ENCODE results near the gene PET100.

The PET100 gene, protein sequence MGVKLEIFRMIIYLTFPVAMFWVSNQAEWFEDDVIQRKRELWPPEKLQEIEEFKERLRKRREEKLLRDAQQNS

DNA sequence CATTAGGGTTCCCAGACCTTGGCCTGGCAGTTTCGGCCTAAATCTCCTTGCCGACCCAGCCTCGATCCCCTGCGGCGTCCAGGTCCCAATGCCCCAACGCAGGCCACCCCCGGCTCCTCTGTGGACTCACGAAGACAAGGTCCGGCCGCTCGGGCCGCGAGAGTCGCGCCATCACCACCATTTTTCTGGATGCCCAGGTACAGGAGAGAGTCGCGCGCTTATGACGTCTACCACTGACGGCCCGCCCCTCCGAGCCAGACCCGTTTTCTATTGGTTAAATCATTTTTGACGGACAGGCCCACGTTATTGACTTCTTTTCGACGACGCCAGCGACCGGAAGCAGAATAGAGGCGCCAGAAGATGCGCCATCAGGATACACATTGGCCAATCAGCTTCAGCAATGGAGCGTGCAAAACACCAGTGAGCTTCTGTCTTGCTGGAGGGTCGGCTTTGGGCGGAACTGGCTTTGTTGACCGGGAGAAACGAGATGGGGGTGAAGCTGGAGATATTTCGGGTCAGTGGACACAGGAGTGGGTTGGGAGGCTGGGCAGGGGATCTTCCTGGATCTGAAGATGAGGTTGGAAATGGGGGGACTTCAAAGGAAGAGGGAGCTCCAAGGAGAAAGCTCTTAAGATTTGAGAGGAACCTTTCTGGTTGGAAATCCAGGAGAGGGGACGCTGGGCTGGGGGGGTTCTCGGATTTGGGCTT lies at the start of gene PET100, which contains the start of gene XAB2:
TSS of gene PET100 (plus strand) at position 447 of the 708 bp plus-strand sequence. CDS start at position 488, 41 bp downstream.
TSS of gene XAB2 (minus strand) at position 199 of the 708 bp plus-strand sequence. CDS start at position 181, 18 bp downstream.
- DNase-seq, result peak; percentile 99

DNA sequence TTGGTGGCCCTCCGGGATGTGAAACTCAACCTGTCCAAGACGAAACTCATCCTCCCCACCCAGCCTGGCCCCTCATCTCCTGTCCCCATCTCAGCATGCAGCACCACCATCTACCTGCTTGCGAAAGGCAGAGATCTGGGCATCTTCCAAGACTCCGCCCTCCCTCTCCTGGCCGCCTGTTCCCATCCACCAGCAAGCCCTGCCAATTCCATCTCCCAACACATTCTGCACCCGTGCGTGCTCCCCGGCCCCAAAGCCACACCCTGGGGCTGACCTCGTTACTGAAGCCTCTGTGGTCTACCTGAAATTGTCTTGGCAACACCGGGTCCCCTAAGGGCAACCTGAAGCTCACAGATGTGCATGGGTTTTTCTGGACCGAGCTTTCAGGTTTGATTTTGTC lies 47.1 kb upstream of the PET100 start:
- DNase-seq, result no peak

DNA sequence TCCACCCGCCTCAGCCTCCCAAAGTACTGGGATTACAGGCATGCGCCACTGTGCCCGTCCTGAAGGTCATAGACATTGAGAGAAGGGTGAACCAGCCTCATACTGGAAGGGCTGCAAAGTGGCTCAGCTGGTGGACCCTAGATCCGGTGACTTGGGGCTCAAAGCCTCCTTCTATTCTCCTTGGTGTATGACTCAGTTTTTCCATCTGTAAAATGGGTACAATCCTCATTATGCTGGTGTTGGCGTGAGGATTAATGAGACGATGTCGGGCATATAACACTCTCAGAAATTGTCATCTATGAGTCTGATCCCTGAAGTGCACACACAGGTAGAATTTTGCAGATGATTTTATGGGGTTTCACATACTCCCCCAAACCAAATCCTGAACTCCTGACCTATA lies 39.8 kb upstream of the PET100 start:
- DNase-seq, result no peak

DNA sequence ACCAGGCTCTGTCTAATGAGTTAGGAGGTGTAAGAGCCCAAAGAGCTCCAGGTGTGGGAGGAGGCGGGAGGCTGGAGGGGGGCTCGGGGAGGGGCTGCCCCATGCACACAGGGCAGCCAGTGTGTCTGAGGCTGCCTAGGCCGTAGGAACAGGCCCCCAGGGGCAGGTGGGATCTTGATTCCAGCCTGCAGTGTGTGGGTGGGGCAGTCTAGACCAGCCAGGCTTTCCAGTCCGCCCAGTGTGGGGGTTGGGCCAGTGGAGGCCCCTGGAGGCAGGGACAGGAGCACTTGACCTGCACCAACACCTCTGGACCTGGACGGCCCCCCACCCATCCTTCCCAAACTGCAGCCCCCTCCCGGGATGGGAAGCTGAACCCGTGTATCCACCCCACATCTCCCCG lies 39.3 kb upstream of the PET100 start:
- DNase-seq, result no peak

DNA sequence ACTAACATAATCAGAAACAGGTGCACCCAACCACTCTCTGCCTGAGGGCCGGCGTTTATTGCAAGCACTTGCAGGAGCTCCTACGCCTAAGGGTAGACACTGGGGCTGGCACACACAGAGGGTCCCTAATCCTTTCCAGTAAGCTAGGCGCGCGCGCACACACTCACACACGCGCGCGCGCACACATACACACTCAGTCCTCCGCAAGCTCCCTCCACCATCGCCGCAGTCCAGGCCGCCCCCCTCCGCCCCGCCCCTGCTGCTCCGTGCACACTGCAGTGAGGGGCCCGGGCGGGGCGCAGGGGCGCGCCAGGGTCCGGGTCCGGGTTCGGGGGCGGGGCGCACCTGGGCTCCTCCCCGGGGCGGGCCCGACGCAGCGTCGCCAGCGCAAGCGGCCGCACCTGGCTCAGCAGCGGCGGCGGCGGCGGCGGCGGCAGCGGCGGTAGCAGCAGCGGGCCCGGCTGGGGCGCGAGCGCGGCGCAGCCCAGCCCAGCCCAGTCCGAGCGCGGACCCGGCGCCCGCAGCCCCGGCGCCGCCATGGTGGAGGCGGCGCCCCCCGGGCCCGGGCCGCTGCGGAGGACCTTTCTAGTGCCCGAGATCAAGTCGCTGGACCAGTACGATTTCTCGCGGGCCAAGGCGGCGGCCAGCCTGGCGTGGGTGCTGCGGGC lies 34.0 kb upstream of the PET100 start, which contains the start of gene CAMSAP3:
TSS of gene CAMSAP3 (plus strand) at position 398 of the 668 bp plus-strand sequence. CDS start at position 538, 140 bp downstream.
- DNase-seq, result no peak

DNA sequence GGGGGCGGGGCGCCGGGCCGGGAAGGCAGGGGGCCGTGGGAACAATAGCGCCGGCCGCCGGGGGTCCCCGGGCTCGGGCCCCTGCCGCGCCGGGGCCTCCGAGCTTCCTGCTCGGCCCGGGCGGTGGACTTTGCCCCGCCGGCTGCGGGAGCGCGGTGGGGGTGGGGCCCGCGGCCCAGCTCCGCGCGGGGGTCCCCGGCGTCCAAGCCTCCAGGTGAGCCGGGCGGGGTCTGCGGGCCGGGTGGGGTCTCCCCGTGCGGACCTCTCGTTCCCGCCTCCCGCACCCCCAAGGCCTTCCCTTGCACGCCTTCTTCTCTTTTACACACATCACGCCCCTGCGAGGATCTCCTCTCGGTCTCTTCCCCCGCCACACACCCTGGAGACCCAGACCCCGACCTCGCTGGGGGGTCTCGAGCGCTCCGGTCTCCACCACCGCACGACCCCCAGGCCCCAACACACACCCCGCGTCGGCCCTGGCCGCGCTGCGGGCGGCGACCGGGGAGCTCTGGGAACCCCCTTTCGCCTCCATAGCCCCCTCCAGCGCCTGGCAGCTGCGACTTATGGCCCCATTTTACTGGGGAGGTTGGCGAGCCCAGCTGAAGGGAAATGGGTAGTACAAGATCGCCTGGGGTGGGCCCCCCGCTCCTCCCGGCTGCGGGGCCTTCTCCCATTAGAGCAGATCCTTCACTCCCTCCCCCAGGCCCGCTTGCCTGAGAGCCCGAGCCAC lies 33.2 kb upstream of the PET100 start:
- no peak for DNase-seq

DNA sequence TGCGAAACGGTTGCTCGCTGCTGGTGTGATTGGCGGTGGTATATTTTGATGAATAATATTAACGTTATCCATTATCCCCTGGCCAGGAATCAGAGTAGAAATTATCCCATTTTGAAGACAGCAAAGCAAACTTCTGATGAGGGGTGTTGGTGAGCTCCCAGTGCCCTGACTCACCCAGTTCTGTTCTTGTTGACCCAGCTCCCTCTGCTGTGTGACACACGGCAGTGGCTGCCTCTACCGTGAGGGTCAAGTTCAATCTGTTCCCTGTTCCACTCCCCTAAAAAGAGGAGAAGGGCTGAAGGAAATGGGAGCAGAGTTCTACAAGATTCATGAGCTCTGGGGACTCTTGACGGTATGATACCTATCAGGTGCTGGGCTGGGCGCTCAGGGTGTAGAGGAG lies 31.9 kb upstream of the PET100 start:
- no peak for DNase-seq

DNA sequence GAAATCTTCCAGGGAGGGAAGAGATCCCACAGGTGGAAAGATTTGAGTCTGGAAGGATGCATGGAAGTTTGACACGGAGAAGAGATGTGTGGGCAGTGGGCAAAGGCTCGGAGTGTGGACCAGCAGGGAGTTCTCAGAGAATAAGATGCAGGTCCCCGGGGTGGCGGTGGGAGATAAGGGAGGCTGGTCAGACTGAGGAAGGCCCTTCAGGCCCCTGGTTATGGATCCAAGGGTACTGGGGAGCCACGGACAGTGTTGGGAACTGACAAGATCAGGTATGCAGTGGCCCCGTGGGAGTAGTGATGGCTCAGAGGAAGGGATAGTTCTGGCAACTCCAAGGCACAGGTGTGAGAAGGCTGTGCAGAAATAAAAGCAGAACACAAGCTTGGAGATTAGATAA lies 31.4 kb upstream of the PET100 start:
- DNase-seq, result no peak

DNA sequence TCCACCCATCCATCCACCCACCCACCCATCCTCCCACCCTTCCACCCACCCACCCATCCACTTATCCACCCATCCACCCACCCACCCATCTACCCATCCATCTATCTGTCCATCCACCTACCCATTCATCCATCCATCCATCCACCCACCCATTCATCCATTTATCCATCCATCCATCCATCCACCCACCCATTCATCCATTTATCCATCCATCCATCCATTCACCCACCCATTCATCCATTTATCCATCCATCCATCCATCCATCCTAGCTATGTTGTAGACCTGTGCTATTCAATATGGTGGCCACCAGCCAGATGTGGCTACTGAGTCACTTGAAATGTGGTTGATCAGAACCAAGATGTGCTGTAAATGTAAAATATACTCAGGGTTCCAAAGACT lies 28.9 kb upstream of the PET100 start:
- DNase-seq, result no peak

DNA sequence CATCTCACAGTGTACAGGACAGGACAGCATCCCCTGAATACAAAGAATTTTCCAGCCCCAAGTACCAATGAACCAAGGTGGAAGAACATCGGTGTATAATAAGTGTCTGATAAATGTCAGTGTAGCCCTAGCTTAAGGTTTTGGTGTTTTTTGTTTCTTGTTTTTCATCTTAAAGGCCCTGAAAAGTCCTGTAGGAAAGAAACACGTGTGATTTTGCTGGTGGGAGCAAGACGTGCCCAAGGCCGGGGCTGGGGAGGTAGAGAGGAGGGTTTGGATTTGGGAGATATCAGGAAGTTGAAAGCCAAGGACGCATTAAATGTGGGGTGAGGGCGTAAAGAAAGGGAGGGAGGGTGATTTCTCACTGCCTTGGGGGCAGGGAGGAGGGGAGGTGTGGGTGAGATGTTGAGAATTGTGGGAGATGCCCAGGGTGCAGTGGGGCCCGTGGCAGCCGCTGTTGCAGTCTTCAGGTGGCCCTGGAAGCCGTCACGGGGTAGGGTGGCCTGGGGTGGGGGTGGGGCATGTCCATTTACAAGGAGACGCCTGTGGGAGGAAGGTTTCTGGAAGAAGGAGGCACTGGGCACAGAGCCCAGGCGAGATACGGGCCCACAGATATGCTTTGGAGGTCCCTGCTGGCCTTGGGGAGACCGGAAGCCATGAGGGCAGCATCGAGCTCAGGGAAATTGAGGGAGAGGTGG lies 27.2 kb upstream of the PET100 start:
- no peak for DNase-seq

DNA sequence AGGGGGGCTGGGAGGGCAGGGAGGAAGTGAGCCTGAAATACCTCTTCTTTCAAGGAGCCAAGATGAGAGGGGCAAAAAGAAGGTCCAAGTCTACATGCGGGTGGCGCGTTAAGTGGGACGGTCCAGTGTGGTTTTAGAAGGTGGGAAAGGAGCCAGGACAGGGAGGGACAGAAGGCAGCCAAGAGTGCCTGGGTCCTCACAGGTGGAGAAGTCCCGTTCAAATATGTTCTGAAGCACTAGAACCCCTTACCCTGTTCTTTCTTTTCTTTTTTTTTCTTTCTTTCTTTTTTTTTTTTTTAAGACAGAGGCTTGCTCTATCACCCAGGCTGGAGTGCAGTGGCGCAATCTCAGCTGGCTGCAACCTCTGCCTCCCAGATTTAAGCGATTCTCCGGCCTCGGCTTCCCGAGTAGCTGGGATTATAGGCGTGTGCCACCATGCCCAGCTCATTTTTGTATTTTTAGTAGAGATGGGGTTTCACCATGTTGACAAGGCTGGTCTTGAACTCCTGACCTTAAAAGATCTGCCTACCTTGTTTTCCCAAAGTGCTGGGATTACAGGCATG lies 26.6 kb upstream of the PET100 start:
- no peak for DNase-seq

DNA sequence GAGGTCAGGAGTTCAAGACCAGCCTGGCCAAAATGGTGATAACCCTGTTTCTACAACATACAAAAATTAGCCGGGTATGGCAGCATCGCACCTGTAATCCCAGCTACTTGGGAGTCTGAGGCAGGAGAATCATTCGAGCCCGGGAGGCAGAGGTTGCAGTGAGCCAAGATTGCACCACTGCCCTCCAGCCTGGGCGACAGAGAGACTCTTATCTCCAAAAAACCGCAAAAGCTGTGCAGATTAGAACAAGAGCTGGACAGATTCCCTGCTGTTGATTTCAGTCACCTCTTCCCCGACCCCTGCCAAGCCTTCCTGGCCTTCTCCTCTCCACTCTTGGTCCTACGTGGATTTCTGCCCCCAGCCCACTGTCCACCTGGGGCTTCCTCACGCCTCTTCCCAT lies 25.7 kb upstream of the PET100 start:
- DNase-seq, result no peak

DNA sequence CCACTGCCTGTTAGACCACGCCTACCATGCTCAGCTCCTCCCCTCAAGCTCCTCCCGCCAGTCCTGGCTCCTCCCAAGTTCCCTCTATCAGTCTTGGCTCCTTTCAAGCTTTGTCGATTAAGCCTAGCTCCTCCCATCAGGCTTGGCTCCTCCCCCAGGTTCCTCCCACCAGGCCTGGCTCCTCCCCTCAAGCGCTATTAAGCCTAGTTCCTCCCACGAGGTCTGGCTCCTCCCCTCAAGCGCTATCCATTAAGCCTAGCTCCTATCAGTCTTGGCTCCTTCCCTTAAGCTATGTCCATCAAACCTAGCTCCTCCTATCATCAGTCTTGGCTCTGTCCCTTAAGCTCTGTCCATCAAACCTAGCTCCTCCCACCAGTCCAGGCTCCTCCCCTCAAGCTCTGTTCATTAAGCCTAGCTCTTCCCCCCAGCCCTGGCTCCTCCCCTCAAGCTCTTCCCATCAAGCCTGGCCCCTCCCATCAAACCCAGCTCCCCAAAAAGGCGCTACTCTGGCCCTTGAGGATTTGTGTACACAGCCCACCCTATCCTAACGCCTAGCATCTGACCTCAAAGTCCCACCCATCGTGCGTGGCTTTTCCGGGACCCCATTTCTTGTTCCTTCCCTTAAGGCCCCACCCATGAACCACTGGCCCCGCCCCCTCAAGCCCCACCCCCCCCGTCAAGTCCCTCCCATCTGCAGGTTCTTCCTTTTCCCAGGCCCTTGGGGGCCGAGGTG lies 23.9 kb upstream of the PET100 start:
- peak; percentile 32 for DNase-seq

DNA sequence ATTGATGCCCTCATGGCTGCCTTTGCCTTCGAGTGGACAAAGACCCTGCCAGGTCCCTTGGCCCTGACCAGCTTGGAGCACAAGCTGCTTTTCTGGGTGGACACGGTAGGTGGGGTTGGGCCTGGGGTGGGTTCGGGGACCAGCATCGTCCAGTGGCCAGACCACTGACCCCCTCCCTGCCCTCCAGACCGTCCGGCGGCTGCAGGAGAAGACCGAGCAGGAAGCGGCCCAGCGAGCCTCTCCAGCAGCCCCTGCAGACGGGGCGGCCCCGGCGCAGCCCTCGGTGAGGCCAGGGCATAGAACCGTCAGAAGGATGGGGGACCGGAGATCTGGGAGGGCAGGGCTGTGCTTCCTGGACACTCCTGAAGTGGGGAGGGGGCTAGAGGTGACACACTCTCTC lies 23.3 kb upstream of the PET100 start:
- DNase-seq, result no peak

DNA sequence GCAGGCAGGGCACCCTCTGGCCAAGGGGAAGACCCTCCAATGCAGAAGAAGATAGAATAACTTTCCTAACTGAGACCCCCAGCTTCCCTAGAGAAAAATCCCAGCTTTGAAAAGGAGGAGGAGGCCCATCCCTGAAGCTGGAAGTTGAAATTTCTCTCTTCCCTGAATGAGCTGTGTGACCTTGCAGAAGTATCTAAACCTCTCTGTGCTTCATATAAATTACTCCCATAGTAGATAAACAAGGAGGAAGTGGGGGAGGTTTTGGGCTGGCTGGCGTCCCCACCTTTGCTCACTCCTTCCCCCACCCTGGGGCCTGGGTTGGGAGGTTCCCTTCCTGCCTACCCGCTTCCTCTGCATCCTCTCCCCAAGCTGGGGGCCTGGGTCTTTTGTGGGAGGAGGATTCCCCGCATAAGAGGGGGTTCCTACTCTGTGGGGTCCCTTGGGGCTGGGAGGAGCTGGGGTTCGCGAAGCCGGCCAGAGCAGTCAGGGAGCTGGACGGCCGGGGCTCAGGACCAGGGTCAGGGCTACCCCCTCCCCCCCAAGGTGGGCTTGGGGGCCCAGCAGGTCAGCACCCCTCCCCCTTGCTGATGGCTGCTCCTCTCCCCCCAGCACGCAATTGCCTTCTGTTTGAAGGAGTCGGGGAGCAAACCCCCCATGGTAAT lies 22.2 kb upstream of the PET100 start:
- no peak for DNase-seq

DNA sequence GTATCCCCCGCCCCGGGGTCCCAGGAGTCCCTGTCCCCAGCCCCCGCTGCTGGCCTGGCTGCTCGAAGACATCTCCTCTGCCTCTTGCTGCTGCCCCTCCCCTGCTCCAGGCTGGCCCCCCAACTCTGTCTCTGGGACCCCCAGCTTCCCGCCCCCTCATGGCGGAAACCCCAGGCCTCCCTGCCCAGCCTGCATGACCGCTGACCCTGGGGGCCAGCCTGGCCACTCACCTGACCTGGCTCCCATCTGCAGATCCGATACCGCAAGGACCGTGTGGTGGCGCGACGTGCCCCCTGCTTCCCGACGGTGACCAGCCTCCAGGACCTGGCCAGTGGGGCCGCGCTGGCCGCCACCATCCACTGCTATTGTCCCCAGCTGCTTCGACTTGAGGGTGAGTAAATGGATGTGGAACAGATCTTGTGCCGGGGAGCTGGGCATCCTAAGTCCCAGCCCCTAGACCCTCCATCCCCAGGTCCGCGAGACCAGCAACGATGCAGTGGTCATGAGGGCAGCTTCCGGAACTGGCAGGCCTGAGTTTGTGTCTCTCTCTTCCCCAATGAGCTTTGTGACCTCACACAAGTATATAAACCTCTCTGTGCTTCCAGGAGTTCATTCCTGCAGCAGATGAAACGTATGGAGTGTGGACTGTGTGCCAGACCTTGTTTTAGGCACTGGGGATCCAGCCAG lies 21.6 kb upstream of the PET100 start:
- no peak for DNase-seq

DNA sequence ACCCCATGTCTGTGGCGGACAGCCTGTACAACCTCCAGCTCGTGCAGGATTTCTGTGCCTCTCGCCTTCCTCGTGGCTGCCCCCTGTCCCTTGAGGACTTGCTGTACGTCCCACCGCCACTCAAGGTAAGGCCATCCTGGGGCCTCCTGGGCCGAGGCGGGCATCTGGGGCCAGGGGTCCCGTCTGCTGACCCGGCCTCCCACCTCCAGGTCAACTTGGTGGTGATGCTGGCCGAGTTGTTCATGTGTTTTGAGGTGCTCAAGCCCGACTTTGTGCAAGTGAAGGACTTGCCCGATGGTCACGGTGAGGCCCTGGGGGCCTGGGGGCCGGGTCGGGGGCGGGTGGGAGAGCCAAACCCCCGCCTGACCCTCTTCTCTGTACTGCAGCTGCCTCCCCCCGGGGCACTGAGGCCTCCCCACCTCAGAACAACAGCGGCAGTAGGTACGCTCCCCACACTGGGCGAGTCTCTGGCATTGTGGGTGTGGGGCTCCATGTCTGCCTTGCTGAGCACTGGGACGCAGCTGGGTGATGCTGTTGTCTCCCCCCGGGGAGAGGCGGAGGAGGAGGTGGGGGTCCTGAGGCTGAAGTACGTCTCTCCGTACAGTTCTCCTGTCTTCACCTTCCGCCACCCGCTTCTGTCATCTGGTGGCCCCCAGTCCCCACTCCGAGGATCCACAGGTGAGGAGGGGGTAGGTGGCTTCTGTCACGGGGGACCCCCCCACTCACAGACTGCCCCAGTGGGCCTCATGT lies 18.9 kb upstream of the PET100 start:
- no peak for DNase-seq

DNA sequence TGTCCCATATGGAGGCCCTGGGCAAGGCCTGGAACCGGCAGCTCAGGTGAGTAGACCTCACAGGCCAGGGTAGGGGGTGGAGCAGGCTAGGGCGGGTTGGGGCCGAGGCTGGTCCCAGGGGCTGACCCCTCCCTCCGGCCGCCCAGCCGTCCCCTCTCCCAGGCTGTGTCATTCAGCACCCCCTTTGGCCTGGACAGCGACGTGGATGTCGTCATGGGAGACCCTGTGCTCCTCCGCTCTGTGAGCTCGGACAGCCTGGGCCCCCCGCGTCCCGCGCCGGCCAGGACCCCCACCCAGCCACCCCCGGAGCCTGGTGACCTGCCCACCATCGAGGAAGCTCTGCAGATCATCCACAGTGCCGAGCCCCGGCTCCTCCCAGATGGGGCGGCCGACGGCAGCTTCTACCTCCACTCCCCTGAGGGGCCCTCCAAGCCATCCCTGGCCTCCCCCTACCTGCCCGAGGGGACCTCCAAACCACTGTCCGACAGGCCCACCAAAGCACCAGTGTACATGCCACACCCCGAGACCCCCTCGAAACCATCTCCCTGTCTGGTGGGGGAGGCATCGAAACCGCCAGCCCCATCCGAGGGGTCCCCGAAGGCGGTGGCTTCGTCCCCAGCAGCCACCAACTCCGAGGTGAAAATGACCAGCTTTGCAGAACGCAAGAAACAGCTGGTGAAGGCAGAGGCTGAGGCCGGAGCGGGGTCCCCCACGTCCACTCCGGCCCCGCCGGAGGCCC lies 17.9 kb upstream of the PET100 start:
- DNase-seq, result no peak
